B cell (primary cell): Measurements from ENCODE around the gene PMIS2. TPM values are rescaled to one million over a fixed set of nuclear protein-coding genes. Genes with fewer than 3 reads are reported as not detected.

ENCODE experiments used
- ATAC-seq: fragments of 200-7000 bp; cut with Tn5 transposase; one replicate; pipeline ENCODE4 v1.10.0; 2021; ENCODE audit warnings: low read depth, mild to moderate bottlenecking, moderate number of reproducible peaks, moderate library complexity
- CTCF ChIA-PET: fragments of 350-600 bp; sonication (Branson Sonifier 250); formaldehyde crosslinking; loops from one replicate; lab custom pipeline; 2021; ENCODE audit warnings: antibody characterized with exemption, inconsistent platforms; lab: Charles Lee
- POLR2A ChIA-PET: fragments of 350-600 bp; sonication (Branson Sonifier 250); formaldehyde crosslinking; loops from one replicate; lab custom pipeline; 2021; ENCODE audit warnings: antibody characterized with exemption; lab: Charles Lee
- DNase-seq: peaks from one replicate; pipeline ENCODE4 v3.0.0; 2013
- H2AFZ ChIP-seq: 2 replicates; pipeline ENCODE4 v1.6.1; 2012; ENCODE audit warnings: mild to moderate bottlenecking, low read depth, low read length; ENCODE audit not compliant: insufficient read depth, poor library complexity, severe bottlenecking
- H3K27ac ChIP-seq, 2 donors: 1 replicate in 1 of 2; 2 replicates in 1 of 2; pipeline ENCODE4 v1.5.1; 2012 to 2013; ENCODE audit warnings: low read length in 2 of 2, mild to moderate bottlenecking in 2 of 2, moderate library complexity in 1 of 2
- H3K27me3 ChIP-seq, 4 experiments: fragments of 200-600 bp in 1 of 4; sonication (generic) in 1 of 4; replicated peaks in 1 of 4; 1 replicate in 2 of 4; 2 replicates in 2 of 4; pipeline versions ENCODE4 v1.6.1 to v1.7.0; 2013 to 2016; ENCODE audit warnings: low read length in 3 of 4, mild to moderate bottlenecking in 2 of 4, mixed read lengths in 1 of 4, moderate library complexity in 1 of 4; ENCODE audit not compliant: insufficient read depth in 4 of 4, control insufficient read depth in 3 of 4; ENCODE audit errors: control extremely low read depth in 1 of 4
- H3K36me3 ChIP-seq, 2 experiments: replicated peaks in 1 of 2; 1 replicate in 1 of 2; 2 replicates in 1 of 2; pipeline versions ENCODE4 v1.6.1 to v1.7.1; 2013; ENCODE audit warnings: low read length in 1 of 2; ENCODE audit not compliant: insufficient read depth in 2 of 2, control insufficient read depth in 1 of 2; ENCODE audit errors: control extremely low read depth in 1 of 2, extremely low read depth in 1 of 2
- H3K4me1 ChIP-seq, 2 donors: fragments of 200-600 bp in 1 of 2; sonication (generic) in 1 of 2; 1 replicate in 1 of 2; 2 replicates in 1 of 2; pipeline versions ENCODE4 v1.5.1 to v1.6.1; 2013 to 2017; ENCODE audit warnings: low read length in 2 of 2; ENCODE audit not compliant: control insufficient read depth in 2 of 2, insufficient read depth in 2 of 2
- H3K4me2 ChIP-seq: replicated peaks from 2 replicates; pipeline ENCODE3; 2012; ENCODE audit warnings: mild to moderate bottlenecking, low read depth, low read length; ENCODE audit not compliant: poor library complexity, severe bottlenecking
- H3K4me3 ChIP-seq, 5 experiments: fragments of 200-600 bp in 1 of 5; sonication (generic) in 1 of 5; 1 replicate in 3 of 5; 2 replicates in 2 of 5; pipeline versions ENCODE4 v1.5.1 to v1.7.0; 2011 to 2016; ENCODE audit warnings: low read length in 4 of 5, mild to moderate bottlenecking in 4 of 5, low read depth in 2 of 5, control low read depth in 1 of 5, moderate library complexity in 1 of 5; ENCODE audit not compliant: insufficient read depth in 1 of 5; ENCODE audit errors: control extremely low read depth in 1 of 5, extremely low read depth in 1 of 5
- H3K79me2 ChIP-seq: fragments of 200-600 bp; sonication (generic); one replicate; pipeline ENCODE4 v1.6.0; 2016; ENCODE audit warnings: low read length; ENCODE audit not compliant: control insufficient read depth, insufficient read depth
- H3K9ac ChIP-seq: fragments of 200-600 bp; sonication (generic); 2 replicates; pipeline ENCODE4 v1.6.1; 2017; ENCODE audit warnings: mild to moderate bottlenecking, low read length, moderate library complexity
- H3K9me3 ChIP-seq, 3 donors: one replicate each; pipeline versions ENCODE4 v1.6.1 to v1.7.1; 2013; ENCODE audit warnings: low read length in 2 of 3; ENCODE audit not compliant: control insufficient read depth in 2 of 3, insufficient read depth in 1 of 3; ENCODE audit errors: control extremely low read depth in 1 of 3
- H4K20me1 ChIP-seq: 2 replicates; pipeline ENCODE4 v1.6.0; 2012; ENCODE audit warnings: mild to moderate bottlenecking, low read length; ENCODE audit not compliant: insufficient read depth, control insufficient read depth, poor library complexity, severe bottlenecking
- H3K27ac Mint-ChIP-seq: one replicate; pipeline ENCODE4 v1.8.0; 2021; ENCODE audit warnings: mixed read lengths
- H3K27me3 Mint-ChIP-seq: one replicate; pipeline ENCODE4 v1.8.0; 2021; ENCODE audit warnings: mixed read lengths
- H3K4me1 Mint-ChIP-seq: one replicate; pipeline ENCODE4 v1.8.0; 2021; ENCODE audit warnings: mixed read lengths
- H3K4me3 Mint-ChIP-seq: one replicate; pipeline ENCODE4 v1.8.0; 2021; ENCODE audit warnings: mixed read lengths
- H3K9me3 Mint-ChIP-seq: one replicate; pipeline ENCODE4 v1.8.0; 2022; ENCODE audit warnings: mixed read lengths; ENCODE audit not compliant: insufficient read depth
- EZH2 ChIP-seq: IDR thresholded peaks from 2 replicates; pipeline ENCODE4 v1.6.1; 2012; ENCODE audit warnings: borderline replicate concordance, low read depth, mild to moderate bottlenecking, moderate library complexity, low read length; ENCODE audit not compliant: insufficient read depth, poor library complexity, severe bottlenecking
- WGBS: methylation state at CpG from one replicate; pipeline ENCODE4 v1.1.5; 2013; ENCODE audit warnings: missing lambda C conversion rate; ENCODE audit not compliant: insufficient coverage; 5-methylcytosine and 5-hydroxymethylcytosine counted together
- intact Hi-C: fragments of 100-400 bp; cut with micrococcal nuclease; formaldehyde crosslinking; loops from one replicate; pipeline ENCODE4 v1.10.0; 2022
- polyA minus RNA-seq: library from RNA; depleted of rRNA, polyadenylated mRNA; stranded (reverse); fragments of >200 nt; gene quantifications from 2 replicates; pipeline ENCODE4 v1.2.3, GENCODE V29; 2012
- polyA plus RNA-seq: library from polyadenylated mRNA; depleted of rRNA; stranded (reverse); fragments of >200 nt; gene quantifications from 2 replicates; pipeline ENCODE4 v1.2.3, GENCODE V29; 2012
- total RNA-seq, 2 donors: library from RNA; stranded (reverse); fragments of 120-200 nt in 1 of 2; gene quantifications; 1 replicate in 1 of 2; 2 replicates in 1 of 2; pipeline versions ENCODE4 v1.2.3 to v1.2.4, GENCODE V29; 2013 to 2022
- TF ChIP-seq, protein P1 (sequence below): fragments of 200-600 bp; IDR thresholded peaks from one replicate; pipeline ENCODE4 v1.8.0; 2022; ENCODE audit warnings: antibody characterized with exemption, mild to moderate bottlenecking

PMIS2 gene
- total RNA-seq, result not detected in 2 replicates
- not detected for total RNA-seq (2013)
- polyA plus RNA-seq, result not detected in 2 replicates
- polyA minus RNA-seq, result not detected in 2 replicates

DNA sequence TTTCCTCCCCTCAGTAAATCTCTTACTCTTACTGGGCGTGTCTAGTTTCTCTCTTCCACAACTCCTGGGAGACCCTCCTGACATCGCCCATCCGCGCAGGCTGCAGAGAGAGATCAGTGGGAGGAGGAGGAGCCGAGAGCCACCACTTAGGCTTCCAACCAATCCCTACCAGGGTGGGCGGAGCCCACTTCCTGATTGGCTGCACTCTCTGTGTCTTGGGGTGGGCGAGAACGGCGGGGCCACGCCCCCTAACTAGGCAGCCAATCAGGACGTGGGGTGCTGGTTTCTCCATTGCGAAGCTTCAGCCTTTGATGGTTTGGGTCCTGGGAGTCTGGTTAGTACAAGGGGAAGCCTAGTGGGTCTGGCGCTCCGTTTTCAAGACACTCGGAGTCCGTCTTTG, at the start of gene PMIS2:
Gene PMIS2 (plus strand): TSS at position 326 of the 400 bp plus-strand sequence. CDS start 87 bp downstream, outside the sequence.
- H3K4me1 ChIP-seq, result no peaks in the 10 kb centered on the region
- DNase-seq, result no peak

DNA sequence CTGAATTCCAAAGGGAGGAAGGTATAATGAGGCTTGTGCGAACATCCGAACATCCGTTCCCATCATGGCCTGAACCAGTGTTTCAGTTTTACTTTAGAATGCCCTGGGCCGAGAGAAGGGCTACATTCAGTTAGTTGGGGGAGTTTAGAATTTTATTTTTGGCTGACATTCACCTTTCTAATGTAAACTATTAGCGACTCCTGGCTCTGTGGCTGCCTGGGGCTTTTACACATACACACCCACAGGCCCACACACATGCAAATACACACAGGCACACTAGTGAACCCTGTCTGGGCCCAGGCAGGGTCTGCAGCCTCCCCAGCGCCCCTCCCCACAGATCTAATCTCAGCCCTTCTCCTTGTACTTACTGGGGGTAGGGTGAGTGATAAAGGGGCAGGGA, 46.7 kb upstream of the PMIS2 start:
- Histone ChIP-seq H3K27ac (no peak overlapping the region), H3K4me3 (no peak overlapping the region), H3K4me2 (no peak overlapping the region), H4K20me1 (no peaks in the 10 kb centered on the region), H3K9ac (no peak overlapping the region), H3K27me3 (peaks cover 0 to 1% (median under 1%) of the 10 kb centered on the region in 4 experiments), H3K9me3 (peaks cover 0 to under 1% (median 0%) of the 10 kb centered on the region in 3 donors), H3K36me3 (peaks cover 0 to 3% of the 10 kb centered on the region in 2 experiments), H2AFZ (no peak overlapping the region), H3K4me1 (peaks cover under 1 to 16% of the 10 kb centered on the region in 2 donors), H3K79me2 (no peaks in the 10 kb centered on the region)
- POLR2A ChIA-PET, result interaction anchor here (0.6 kb wide), 1 partner anchor 301 kb away, joined by 3 read pairs; no protein-coding TSS in a partner anchor
- DNase-seq (no peak), ATAC-seq (no peak)
- Mint-ChIP-seq H3K27ac (no peak overlapping the region), H3K4me3 (no peak overlapping the region), H3K4me1 (peaks cover 21% of the 10 kb centered on the region), H3K9me3 (no peaks in the 10 kb centered on the region), H3K27me3 (peaks cover 3% of the 10 kb centered on the region)
- CTCF ChIA-PET, result no interaction called here
- TF ChIP-seq, protein P1, sequence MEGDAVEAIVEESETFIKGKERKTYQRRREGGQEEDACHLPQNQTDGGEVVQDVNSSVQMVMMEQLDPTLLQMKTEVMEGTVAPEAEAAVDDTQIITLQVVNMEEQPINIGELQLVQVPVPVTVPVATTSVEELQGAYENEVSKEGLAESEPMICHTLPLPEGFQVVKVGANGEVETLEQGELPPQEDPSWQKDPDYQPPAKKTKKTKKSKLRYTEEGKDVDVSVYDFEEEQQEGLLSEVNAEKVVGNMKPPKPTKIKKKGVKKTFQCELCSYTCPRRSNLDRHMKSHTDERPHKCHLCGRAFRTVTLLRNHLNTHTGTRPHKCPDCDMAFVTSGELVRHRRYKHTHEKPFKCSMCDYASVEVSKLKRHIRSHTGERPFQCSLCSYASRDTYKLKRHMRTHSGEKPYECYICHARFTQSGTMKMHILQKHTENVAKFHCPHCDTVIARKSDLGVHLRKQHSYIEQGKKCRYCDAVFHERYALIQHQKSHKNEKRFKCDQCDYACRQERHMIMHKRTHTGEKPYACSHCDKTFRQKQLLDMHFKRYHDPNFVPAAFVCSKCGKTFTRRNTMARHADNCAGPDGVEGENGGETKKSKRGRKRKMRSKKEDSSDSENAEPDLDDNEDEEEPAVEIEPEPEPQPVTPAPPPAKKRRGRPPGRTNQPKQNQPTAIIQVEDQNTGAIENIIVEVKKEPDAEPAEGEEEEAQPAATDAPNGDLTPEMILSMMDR, result no peak
- no peak for TF ChIP-seq EZH2
- intact Hi-C loops, result no loop called here
- WGBS, result no CpG with 5 or more reads among the region's 6 CpGs

More for the DNA sequence above, at the start of gene PMIS2:
- H3K4me3 Mint-ChIP-seq, result no peak within 1 kb of the TSS
- no peak for TF ChIP-seq EZH2
- TF ChIP-seq, protein P1, result no peak
- Histone ChIP-seq H4K20me1 (no peaks in the 10 kb centered on the region), H3K4me2 (no peak within 1 kb of the TSS), H3K27me3 (peaks cover 0 to 17% (median 0%) of the 10 kb centered on the region in 4 experiments), H2AFZ (no peak within 1 kb of the TSS), H3K9ac (no peak within 1 kb of the TSS), H3K36me3 (no peaks in the 10 kb centered on the region), H3K4me3 (no peak within 1 kb of the TSS), H3K27ac (no peak within 1 kb of the TSS), H3K79me2 (no peaks in the 10 kb centered on the region), H3K9me3 (peaks cover 0 to 9% (median 0%) of the 10 kb centered on the region in 3 donors)
- intact Hi-C loops, result no loop called here
- H3K4me1 Mint-ChIP-seq, result no peaks in the 10 kb centered on the region
- ChIA-PET CTCF (no interaction called here), POLR2A (no interaction called here)
- no peak for ATAC-seq
- H3K27ac Mint-ChIP-seq, result no peak within 1 kb of the TSS
- peaks cover 26% of the 10 kb centered on the region for H3K27me3 Mint-ChIP-seq
- WGBS, result 27% methylated on average over 7 of the region's 16 CpGs
- no peaks in the 10 kb centered on the region for H3K9me3 Mint-ChIP-seq
